ENCODE data around the gene NEDD4L.

- TF ChIP-seq CTCF (IDR thresholded peaks at IDR 0.05; ENCODE audit: insufficient read depth, low read length, poor library complexity, severe bottlenecking): no peak
- no peak for TF ChIP-seq EZH2phosphoT487 (conservative IDR thresholded peaks at IDR 0.05; ENCODE audit: low read length)
Observed at GRCh38 chr18:58315739-58316215, 271.8 kb downstream of the NEDD4L start.
